Activated CD8-positive, alpha-beta memory T cell treated with anti-CD3 and anti-CD28 coated beads for 48 hours (primary cell): ENCODE measurements around the gene GRM7.

Experiments
- DNase-seq, 3 experiments: peaks; one replicate each; pipeline ENCODE4 v3.0.0-alpha.2; 2020; ENCODE audit warnings: low read depth in 2 of 3, low spot score in 2 of 3

Gene GRM7

GRCh38 chr3:7760718-7761117 is 899.8 kb downstream of the GRM7 start:
- no peak for DNase-seq

GRCh38 chr3:7764115-7764514 is 903.2 kb downstream of the GRM7 start:
- no peak for DNase-seq

GRCh38 chr3:7766530-7766929 is 905.6 kb downstream of the GRM7 start:
- no peak for DNase-seq

- DNase-seq, result no peak
Measured at GRCh38 chr3:7779331-7779730, 918.4 kb downstream of the GRM7 start.

- DNase-seq, result no peak
Measured at GRCh38 chr3:7781395-7781794, 920.5 kb downstream of the GRM7 start.

- no peak for DNase-seq
Measured at GRCh38 chr3:7787871-7788828, 927.2 kb downstream of the GRM7 start.

- DNase-seq, result no peak
Measured at GRCh38 chr3:7788881-7789280, 928.0 kb downstream of the GRM7 start.

GRCh38 chr3:7789324-7789723 is 928.4 kb downstream of the GRM7 start:
- no peak for DNase-seq

GRCh38 chr3:7790141-7790540 is 929.2 kb downstream of the GRM7 start:
- DNase-seq, result no peak
